GM15510 (cell line): ENCODE results near the gene PRDM16.

Source experiments
- POLR2A ChIP-seq: IDR thresholded peaks from 3 replicates; pipeline ENCODE4 v1.6.1; 2011; ENCODE audit warnings: borderline replicate concordance; ENCODE audit not compliant: insufficient read length; ENCODE audit errors: extremely low read depth

The PRDM16 gene

DNA sequence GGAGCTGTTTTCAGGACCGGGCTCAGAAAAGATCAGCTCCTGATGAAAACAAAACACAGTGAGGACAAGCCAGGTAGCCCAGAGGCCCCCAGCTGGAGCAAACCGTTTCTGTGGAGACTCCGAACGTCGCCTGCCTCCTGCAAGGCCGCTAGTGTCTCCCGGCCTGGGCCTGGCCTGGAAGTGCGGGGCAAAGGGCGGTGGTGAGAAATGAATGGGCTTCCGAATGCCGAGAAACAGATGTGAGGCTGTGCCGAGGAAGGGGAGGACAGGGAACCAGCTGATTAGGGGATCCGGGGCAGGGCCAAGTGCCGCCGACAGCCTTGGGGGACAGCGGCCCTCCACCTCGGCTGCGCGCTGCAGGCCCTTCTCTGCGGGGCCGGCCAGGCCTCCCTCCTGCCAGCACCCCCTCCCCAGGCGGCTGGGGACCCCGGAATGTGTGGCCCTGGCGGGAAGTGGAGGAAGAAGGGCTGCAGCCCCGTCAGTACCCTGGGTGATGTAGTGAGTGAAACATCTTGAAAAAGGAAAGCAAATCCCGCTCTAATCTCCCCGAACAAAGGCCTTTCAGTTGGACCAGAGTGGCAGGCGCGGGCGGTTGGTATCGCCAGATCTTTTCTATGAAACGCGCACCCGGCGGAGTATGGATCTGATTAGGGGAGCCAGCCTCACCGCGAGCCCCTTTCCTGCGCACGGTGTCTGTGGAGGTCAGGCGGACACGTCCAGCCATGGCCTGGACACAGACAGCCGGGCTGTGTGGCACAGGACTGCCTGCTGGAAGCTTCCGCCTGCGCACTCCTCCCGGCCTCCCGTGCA lies 52.6 kb downstream of the PRDM16 start:
- no peak for TF ChIP-seq POLR2A

DNA sequence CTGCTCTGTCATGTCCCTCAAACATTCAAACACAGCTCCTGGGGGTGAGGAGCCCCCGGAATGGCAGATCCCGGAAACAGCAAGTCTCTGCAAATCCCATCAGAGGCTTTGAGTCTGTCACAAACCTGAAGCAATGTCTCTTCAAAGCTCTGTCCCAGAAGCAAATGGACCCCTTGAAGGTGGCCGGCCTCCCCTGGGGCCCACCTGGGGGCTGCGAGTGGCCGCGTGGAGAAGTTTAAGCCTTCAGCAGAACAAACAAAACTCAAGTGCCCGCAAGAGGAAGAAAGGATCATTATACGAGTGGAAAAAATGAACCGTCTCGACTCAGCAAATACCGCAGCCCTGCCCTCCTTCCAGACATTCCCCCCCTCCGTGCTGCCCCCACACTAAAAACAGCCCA lies 53.3 kb downstream of the PRDM16 start:
- no peak for TF ChIP-seq POLR2A

DNA sequence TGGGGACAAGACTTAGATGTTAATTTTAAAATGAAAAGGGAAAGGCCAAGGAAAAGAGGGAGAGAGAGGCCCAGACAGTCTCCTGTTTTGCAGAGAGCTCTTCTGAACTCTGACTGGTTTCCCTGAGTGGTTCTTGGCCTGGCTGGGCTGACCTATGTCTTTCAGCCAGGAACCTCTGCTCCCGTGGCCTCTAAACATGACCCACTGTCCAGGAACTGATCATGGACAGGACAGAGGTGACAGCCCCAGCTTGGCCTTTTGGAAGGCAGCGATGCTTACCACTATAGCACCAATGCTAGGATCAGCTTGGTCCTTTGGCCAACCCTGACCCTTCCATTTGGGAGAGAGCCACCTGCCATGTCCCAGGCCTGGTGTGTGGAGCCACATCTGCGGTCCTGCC lies 55.2 kb downstream of the PRDM16 start:
- TF ChIP-seq POLR2A: no peak

DNA sequence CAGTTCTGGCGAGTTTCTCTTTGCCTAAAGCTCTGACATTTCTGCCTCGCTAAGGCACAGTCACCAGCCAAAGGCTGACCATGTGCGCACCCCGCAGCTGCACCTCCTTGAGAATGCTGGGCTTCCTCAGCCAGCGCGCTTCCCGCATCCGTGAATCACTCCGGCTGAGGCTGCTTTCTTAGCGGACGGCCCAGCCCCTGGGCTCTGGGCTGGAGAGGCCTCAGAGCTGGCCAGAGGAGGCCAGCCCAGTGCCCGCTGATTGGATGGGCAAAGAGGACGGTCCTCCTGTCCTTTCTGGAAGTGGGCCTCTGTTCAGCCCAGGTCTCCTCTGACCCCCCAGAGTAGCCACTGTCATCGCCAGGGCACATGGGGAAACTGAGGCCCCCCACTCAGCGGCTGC lies 56.1 kb downstream of the PRDM16 start:
- no peak for TF ChIP-seq POLR2A

DNA sequence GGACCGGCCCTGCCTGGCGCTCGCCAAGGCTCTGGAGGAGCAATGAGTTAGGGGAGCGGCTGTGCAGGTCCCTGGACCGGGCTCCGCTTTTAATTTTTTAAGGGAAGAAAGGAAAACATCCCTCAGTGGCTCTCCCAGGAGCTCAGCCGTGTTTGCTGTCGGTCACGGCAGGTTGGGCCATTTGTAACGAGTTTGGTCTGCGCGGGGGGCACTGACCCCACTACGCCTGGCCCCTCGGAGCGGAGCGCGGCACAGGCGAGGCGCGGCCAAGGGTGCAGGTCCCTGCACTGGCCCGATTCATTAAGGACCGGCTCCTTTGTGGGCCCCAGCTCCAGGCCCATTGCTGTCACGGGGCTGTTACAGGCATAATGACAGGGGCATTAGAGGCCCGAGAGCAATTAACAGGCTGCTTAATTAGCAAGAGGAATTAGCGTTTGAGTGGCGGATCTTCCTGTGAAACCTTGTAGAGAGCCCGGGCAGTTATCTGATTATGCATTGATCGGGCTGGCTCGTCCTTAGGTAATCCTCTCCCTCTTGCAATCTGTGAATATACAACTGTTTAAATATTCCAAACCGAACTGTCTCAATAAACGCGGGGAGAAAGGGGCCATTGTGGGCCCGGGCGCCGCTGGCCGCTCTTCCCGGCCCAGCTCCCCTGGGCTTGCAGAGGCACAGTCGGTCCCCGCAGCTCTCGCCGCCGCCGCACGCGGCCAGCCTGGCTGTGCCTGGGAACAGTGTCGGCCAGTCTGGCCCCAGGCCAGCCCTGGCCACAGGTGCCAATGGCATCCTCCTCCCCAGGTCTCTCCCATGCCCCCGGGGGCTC lies 56.8 kb downstream of the PRDM16 start:
- no peak for TF ChIP-seq POLR2A

DNA sequence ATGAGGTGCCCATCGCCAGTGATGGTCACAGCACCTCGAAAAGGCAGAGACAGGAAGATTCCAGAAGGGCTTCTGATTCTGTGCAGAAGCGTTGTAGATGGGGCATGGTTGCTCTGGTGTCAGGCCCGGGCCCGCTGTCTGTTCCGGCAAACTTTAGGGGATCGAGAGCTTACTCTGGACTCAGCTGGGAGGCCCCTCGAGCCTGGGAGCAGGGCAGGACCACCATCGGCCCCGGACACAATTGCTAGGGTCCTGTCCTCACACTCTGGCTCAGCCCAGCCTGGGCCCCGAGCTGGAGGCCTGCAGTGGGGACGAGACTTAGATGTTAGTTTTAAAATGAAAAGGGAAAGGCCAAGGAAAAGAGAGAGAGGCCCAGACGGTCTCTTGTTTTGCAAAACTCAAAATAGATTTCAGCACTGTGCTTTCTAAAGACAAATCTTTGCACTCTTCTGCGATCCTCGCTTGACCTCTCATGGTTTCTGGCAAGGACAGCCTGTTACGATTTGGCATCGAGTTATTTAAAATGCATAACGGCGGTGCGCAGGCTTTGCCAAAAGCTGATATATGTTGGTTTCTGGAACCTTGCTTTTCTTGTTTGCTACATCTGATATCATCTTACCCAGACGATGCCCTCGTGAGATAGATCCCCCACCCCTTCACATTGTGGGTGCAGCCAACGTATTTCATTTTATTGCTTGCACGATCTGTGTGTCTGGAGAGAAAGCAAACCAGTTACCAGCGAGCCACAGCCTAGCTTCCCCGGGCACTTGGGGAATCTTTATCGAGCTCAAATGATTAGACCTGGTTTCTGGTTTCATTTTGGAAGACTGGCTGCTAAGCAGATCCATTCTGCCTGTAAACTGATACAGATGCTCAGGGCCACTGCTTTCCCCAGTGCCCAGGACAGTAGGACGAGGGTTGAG lies 58.0 kb downstream of the PRDM16 start:
- TF ChIP-seq POLR2A: no peak

DNA sequence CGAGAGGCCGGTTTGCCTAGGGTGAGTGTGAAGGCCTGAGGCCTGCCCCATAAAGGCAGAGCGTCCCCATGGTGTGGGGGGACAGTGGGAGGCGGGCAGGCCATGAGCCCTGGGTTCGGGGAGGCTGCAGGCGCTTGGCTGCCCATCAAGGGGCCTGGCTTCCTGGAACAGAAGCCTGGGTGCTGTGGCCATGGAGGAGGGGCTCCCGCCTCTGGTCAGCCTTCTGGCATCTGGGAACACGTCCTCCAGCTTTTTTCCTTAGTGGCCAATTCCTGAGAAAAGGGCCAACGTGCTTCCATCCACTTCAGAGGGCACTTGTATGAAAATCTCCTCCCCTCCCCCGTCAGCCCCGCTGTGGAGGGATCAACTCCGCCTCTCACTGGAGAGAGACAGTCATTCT lies 58.7 kb downstream of the PRDM16 start:
- no peak for TF ChIP-seq POLR2A

DNA sequence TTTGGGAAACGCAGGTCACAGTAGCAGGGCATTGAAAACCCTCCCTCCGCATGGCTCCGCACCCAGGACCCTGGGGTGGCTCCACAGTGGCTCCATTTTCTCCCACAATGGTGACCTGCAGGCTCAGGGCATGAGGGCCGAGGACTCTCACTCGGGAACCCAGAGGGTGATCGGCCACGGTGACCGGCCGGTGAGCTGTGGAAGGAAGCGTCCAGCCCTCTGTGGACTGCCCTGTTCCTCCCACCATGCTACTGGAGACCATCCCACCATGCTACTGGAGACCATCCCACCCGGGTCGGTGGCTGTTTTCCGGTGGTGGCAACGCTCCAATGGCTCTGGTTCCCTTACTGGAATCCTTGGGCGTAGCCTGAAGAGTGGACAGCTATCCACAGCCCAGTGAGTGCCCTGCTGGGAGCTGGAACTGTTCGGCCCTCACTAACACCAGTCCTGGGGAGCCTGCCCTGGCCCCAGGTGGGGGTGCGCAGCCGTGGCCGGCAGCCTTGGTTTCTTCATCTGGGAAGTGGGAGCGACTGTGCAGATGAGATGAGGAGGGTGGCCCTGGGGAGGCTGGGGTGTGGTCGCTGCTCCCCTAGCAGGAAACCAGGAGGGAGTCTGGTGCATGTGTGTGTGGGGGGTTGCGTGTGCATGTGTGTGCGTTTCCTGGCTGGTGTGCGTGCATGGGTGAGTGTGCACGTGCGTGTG lies 59.6 kb downstream of the PRDM16 start:
- no peak for TF ChIP-seq POLR2A

DNA sequence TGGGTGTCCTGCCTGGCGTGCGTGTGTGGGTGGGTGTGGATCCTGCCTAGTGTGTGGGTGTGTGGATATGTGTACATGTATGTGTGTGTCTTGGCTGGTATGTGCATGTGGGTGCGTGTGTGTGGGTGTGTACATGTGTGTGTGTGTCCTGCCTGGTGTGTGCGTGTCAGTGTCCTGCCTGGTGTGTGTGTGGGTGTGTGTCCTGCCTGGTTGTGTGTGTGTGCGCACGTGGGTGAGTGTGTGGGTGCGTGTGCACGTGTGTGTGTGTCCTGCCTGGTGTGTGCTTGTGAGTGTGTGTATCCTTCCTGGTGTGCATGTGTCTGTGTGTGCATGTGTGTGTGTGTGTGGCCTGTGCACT lies 60.1 kb downstream of the PRDM16 start:
- TF ChIP-seq POLR2A: no peak

DNA sequence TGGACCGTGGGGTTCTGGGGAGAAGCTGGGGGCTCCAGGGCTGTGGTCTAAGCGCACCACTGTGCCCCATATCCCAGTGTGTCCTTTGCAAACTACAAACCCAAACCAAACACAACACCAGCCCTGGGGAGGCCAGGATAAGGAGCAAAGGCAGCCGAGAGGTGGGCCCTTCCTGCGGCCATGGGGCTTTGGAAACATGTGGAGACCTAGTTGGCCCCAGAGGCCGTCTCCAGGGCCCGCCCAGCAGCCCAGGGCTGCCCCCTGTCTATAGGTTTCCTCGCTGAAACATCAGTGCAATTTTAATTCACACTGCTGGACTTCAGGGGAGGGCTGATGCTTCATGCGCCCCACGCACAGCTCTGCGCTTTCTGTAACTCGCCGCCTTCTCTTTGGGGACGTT lies 61.3 kb downstream of the PRDM16 start:
- TF ChIP-seq POLR2A: no peak

DNA sequence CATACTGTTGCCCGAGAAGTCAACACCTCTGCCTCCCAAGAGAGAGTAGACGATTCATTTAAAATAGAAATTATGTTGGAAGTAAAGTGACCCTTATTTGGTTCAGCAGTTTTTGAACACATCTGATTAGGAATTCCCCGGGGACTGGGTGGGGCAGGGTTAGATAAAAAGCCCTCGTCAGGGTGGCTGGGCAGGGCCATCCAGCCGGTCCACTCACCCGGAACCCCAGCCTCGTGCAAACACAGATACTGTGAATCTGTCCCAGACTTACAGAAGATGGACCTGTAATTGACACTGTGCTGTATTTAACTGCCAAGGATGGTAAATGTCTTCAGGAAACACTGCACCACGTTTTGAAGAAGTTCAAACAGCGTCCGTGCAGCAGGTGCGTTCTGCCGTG lies 63.7 kb downstream of the PRDM16 start:
- no peak for TF ChIP-seq POLR2A

DNA sequence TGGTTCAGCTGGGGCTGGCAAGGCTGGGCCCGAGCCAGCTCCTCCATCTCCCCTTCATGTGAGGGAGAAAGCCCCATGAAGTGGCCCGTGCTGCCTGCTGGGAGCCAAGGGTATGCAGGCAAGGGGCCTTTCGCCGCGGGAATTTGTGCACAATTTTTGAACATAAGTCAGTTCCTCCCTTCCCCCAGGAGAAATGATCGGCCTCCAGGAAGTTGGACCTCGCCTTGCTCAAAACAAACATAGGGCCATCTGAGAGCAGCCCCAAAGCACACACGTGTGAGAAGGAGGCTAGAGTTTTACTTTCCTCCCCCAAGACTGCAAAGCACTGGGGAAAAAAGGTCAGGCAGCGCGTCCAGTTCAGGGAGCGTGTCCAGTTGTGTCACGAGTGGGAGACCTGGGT lies 64.7 kb downstream of the PRDM16 start:
- TF ChIP-seq POLR2A: no peak

DNA sequence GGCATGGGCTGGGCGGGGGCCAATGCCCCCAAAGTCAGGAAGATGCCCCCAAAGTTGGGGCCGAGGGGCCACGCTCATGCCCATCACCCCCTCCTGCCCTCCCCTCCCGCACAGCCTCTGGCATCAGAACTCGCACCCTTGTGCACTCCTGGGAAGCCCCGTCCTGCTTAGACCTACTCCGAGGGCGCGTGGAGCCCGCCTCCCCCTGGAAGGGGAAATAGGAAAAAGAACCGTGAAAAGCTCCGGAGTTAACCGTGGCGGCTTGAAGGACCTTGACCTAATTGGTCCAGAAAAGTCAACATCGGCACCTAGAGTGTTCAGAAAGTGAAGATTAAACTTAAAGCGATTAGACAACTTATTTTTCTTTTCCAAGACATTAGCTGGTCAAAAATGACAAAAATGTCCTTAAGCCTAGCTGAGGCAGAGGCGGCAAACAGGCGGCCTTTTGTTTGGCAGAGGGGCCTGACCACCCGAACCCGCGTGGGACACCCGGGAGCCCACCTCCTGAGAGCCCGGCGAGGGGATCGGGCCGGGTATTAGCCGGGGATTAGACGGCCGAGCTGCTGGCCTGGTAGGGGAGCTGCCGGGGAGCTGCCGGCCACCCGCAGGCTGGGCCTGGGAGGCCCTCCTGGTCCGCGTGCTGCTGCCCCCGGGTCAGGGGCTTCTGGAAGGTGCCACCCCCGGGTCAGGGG lies 65.5 kb downstream of the PRDM16 start:
- TF ChIP-seq POLR2A: no peak

DNA sequence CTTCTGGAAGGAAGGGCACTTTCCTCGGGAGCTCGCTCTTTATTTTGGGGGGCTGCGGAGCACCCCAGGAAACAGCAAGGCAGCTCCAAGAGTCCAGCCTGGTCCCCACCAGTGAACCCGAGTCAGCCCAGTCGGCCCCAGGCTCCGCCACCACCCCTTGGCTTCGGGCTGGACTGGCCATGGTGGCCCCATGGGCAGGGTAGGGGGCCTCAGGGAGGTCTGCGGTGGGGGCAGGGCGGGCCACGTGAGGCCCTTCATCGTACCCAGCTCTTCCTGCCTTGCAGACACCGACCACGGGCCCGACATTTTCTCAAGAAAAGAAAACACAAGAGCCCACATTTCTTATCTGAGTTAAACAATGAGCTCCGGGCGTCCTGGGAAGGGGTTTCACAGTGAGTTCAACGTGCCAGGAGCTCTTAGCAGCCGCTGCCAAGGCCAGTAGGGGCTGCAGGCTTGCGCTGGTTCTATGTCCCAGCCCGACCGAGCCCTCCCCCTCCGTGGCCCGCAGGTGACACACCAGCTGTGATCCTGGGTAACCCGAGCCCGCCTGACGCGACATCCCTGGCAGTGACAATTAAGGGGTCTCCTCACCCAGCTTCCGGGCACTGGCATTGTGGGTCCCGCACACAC lies 66.2 kb downstream of the PRDM16 start:
- no peak for TF ChIP-seq POLR2A

DNA sequence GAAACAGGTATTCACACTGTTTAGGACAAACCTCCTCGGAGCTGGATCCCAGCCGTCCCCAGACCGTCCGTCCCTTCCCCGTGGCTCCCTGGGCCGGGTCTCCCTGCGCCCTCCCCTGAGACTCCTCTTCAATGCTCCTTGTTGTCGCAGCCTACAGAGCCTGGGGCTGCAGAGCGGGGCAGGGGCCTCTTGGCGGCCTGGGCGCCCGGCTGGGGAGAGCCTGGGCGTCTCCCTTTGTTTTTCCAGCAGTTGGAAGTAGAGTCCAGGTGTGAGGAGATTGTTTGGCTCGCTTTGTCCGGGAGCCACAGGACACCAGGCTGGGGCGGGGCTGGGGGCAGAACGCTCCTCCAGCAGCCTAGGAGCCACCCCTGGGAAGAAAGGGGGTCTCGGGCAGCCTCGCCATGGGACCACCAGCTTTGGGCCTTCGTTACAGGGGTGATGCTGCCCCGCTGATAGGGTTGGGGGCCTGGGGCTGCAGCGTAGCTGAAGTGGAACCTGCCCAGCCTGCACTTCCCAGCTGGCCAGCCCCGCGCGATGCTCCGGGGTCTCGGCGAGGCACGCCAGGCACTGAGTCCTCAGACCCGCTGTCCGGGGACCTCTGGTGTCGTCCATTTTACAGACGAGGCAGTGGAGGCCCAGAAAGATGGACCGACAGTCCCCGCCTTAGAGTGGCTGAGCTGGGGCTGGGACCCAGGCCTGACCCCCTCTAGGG lies 66.9 kb downstream of the PRDM16 start:
- TF ChIP-seq POLR2A: no peak
